ENCODE measurements around the gene CNDP1. TPM values are rescaled to one million over a fixed set of nuclear protein-coding genes. Genes with fewer than 3 reads are reported as not detected.

Gene CNDP1
- total RNA-seq, 4 donors from 2014 or later: 0.24 to 1.0 (median 0.90) TPM; not detected in 1

- no peaks in the 10 kb centered on the region for H3K36me3 ChIP-seq
- H3K27me3 ChIP-seq: no peaks in the 10 kb centered on the region
- TF ChIP-seq, protein P1, sequence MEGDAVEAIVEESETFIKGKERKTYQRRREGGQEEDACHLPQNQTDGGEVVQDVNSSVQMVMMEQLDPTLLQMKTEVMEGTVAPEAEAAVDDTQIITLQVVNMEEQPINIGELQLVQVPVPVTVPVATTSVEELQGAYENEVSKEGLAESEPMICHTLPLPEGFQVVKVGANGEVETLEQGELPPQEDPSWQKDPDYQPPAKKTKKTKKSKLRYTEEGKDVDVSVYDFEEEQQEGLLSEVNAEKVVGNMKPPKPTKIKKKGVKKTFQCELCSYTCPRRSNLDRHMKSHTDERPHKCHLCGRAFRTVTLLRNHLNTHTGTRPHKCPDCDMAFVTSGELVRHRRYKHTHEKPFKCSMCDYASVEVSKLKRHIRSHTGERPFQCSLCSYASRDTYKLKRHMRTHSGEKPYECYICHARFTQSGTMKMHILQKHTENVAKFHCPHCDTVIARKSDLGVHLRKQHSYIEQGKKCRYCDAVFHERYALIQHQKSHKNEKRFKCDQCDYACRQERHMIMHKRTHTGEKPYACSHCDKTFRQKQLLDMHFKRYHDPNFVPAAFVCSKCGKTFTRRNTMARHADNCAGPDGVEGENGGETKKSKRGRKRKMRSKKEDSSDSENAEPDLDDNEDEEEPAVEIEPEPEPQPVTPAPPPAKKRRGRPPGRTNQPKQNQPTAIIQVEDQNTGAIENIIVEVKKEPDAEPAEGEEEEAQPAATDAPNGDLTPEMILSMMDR (IDR thresholded peaks at IDR 0.05): no peak
- no peak for TF ChIP-seq POLR2A (IDR thresholded peaks at IDR 0.05)
- no peaks in the 10 kb centered on the region for H3K9me3 ChIP-seq
- intact Hi-C loops (cut with DNase I; ENCODE audit: low total_unique reads): no loop called here
- no peak for DNase-seq
- no peak overlapping the region for H3K4me3 ChIP-seq
- no peak overlapping the region for H3K27ac ChIP-seq
- no peaks in the 10 kb centered on the region for H3K4me1 ChIP-seq
These were observed 24.2 kb upstream of the CNDP1 start for GRCh38 chr18:74509856-74510769.

DNA sequence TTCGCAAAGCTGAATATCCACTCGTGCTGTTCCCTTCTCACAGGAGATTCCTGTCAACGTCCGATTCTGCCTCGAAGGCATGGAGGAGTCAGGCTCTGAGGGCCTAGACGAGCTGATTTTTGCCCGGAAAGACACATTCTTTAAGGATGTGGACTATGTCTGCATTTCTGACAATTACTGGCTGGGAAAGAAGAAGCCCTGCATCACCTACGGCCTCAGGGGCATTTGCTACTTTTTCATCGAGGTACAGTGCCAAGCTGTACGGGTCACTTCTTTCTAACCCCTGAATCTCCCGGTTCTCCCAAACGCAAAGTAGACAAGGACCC lies 23.6 kb upstream of the CNDP1 start:
- Histone ChIP-seq H3K4me3 (no peak overlapping the region), H3K27ac (no peak overlapping the region), H3K36me3 (no peaks in the 10 kb centered on the region), H3K27me3 (no peaks in the 10 kb centered on the region), H3K9me3 (no peaks in the 10 kb centered on the region), H3K4me1 (no peaks in the 10 kb centered on the region)
- DNase-seq: no peak
- TF ChIP-seq, protein P1 (IDR thresholded peaks at IDR 0.05): no peak
- TF ChIP-seq POLR2A (IDR thresholded peaks at IDR 0.05): no peak
- intact Hi-C loops (cut with DNase I; ENCODE audit: low total_unique reads): no loop called here

- intact Hi-C loops (cut with DNase I; ENCODE audit: low total_unique reads): no loop called here
- Histone ChIP-seq H3K4me1 (no peaks in the 10 kb centered on the region), H3K36me3 (no peaks in the 10 kb centered on the region), H3K27ac (no peak overlapping the region), H3K4me3 (no peak overlapping the region), H3K27me3 (no peaks in the 10 kb centered on the region), H3K9me3 (no peaks in the 10 kb centered on the region)
- no peak for DNase-seq
- TF ChIP-seq, protein P1 (IDR thresholded peaks at IDR 0.05): no peak
- TF ChIP-seq POLR2A (IDR thresholded peaks at IDR 0.05): no peak
These were observed 22.5 kb upstream of the CNDP1 start for GRCh38 chr18:74511823-74512222.

DNA sequence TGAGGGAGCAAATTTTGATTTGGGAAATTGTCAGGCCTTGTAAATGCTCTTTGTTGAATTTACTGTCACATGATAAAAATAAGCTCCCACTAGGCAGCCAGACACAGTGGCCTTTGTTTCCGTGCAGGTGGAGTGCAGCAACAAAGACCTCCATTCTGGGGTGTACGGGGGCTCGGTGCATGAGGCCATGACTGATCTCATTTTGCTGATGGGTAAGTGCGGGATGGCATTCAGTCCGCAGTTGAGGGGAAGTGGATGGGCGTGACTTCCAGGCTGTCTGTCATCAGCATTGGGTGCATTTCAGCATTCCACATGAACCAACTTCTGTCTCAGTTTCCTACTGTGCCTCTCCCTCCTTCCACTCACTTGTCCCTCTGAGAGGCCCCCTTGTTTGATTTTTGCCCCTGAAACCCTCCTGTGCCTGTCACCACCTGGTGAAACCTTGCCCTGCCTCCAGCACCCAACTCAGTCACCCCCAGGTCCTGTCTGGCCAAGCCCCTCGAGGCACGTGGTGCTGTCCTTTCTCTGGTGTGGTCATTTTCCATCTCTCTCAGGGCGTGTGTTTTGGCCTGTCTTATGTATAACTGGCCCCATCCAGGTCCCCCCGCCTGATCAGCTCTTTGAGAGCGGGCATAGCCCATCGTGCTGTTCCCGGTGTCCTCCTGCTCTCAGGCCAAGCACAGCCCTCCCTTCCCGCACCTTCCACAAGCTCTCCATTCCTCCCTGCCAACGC lies 21.8 kb upstream of the CNDP1 start:
- Histone ChIP-seq H3K27me3 (no peaks in the 10 kb centered on the region), H3K4me1 (no peaks in the 10 kb centered on the region), H3K27ac (no peak overlapping the region), H3K9me3 (no peaks in the 10 kb centered on the region), H3K4me3 (no peak overlapping the region), H3K36me3 (no peaks in the 10 kb centered on the region)
- TF ChIP-seq, protein P1 (IDR thresholded peaks at IDR 0.05): no peak
- TF ChIP-seq POLR2A (IDR thresholded peaks at IDR 0.05): no peak
- DNase-seq: no peak
- intact Hi-C loops (cut with DNase I; ENCODE audit: low total_unique reads): no loop called here
